ENCODE results near the gene EDDM13.
"Not testable (repeated sequence)": the region's sequence is repeated elsewhere in the genome, so short reads cannot be mapped to it uniquely, and the experiment has no call there.

EDDM13 gene

DNA sequence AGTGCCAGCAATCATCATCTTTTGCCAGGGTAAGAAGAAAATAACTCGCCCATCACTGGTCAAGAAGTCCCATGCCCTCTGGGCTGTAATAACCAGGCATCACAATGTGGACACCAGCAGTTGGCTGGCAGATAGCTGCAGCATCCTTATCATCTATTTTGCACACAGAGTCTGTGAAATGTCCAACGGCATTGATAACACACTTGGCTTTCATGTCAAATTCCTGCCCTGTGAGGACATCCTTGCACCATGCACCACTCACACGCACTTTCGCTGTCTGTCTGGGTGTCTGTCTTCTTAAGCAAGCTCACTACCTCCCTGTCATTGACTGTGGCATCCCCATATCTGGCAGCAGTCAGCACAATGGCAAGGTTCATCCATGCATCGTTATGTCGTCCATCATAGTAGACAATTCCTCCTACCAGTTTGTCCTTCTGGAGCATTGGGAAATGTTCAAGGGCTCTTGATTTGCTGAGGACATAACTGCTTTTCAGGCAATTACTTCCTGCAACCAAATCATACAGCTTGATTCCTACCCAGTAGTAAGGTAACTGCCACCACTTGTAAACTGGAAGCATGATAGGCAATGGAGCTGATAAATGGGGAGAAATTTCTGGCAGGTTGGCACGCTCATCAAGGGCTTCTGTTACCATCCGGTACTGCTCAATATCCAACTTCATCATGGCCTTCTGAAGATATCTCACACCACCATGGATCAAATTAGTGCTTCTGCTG is 48.9 kb downstream of the EDDM13 start:
- DNase-seq (ENCODE audit: low read depth) = no peak

DNA sequence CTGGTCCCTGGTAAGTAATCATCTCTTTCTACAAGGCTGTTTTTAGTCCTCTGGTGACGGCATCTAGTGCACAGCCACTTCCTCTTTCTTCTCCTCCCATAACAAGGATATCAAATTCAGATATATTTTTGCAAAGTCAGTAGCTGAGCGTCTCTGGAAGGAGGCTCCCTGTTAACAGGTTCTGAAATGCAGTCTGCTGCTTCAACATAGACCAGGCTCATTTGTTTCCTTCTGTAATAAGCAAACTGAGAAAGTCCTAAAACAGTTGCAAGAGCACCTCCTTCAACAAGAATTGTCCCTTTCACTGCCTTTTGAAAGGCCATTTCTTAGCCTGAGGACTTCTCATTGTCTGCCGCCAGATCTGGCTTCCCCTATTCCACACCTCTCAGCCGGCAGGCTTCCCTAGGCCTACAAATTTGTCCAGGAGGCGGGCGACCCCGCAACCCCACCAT is 49.5 kb downstream of the EDDM13 start:
- DNase-seq (ENCODE audit: low read depth) = no peak

DNA sequence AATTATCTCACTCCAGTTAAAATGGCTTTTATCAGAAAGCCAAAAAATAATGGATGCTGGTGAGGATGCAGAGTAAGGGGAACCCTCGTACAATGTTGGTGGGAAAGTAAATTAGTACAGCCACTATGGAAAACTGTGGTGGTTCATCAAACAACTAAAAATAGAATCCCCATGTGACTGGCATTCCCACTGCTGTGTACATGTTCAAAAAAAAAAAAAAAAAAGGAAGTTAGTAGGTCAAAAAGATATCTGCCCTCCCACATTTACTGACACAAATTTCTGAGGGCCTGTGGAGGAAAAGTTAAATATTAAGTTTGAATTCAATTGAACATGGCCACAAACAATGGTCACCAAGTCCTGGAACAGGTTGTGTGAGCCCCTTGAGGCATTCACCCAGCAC is 51.9 kb downstream of the EDDM13 start:
- DNase-seq (ENCODE audit: low read depth) = no peak

DNA sequence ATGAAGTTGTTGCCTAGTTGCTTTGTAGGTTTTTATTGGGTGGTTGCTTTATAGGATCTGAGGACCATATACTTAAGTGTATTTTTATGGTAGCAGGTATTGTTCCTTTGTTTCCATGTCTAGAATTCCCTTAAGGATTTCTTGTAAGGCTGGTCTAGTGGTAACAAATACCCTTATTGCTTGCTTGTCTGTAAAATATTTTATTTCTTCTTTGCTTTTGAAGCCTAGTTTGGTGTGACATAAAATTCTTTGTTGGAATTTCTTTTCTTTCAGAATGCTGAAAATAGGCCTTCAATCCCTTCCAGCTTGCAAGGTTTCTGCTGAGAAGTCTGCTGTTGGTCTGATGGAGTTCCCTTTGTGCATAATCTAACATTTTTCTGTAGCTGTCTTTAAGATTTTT is 60.1 kb downstream of the EDDM13 start:
- no peak for DNase-seq (ENCODE audit: low read depth)

DNA sequence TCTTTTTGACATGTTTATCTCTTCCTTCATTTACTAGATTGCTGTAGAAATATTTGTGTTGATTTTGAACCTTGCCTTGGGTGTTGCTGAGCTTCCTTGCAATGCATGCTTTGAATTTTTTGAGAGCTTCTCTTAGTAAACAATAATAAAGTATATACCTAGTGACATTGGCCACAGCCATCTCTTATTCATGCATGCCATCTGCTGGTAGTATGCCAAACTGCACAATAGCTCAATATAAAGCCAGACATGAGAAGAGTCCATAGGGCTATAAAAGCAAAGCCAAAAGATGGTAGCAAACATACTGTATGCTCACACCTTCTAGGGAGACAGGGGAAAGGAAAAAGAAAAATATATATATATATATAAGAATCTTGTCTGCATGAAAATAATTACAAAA is 61.0 kb downstream of the EDDM13 start:
- peak; percentile 15 for DNase-seq (ENCODE audit: low read depth)

DNA sequence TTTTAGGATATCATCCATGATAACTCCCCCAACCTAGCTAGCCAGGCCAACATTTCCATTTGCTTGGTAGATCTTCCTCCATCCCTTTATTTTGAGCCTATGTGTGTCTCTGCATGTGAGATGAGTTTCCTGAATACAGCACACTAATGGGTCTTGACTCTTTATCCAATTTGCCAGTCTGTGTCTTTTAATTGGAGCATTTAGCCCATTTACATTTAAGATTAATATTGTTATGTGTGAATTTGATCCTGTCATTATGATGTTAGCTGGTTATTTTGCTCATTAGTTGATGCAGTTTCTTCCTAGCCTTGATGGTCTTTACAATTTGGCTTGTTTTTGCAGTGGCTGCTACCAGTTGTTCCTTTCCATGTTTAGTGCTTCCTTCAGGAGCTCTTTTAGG is 62.8 kb downstream of the EDDM13 start:
- DNase-seq (ENCODE audit: low read depth) = not testable (repeated sequence)

DNA sequence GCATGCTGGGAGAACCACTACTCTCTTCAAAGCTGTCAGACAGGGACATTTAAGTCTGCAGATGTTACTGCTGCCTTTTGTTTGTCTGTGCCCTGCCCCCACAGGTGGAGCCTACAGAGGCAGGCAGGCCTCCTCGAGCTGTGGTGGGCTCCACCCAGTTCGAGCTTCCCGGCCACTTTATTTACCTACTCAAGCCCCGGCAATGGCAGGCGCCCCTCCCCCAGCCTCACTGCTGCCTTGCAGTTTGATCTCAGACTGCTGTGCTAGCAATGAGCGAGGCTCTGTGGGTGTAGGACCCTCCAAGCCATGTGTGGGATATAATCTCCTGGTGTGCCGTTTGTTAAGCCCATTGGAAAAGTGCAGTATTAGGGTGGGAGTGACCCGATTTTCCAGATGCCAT is 64.5 kb downstream of the EDDM13 start:
- DNase-seq (ENCODE audit: low read depth) = not testable (repeated sequence)

DNA sequence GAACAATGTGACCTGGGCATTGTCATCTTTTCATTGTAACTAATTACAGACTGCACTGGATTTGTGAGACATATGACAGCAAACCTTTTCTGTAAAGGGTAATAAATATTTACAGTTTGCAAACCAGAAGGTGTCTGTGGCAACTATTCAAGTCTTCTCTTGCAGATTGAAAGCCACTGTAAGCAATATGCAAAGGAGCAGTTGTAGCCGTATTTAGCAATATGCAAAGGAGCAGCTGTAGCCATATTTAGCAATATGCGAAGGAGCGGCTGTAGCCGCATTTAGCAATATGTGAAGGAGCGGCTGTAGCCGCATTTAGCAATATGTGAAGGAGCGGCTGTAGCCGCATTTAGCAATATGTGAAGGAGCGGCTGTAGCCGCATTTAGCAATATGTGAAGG is 66.5 kb downstream of the EDDM13 start:
- not testable (repeated sequence) for DNase-seq (ENCODE audit: low read depth)

DNA sequence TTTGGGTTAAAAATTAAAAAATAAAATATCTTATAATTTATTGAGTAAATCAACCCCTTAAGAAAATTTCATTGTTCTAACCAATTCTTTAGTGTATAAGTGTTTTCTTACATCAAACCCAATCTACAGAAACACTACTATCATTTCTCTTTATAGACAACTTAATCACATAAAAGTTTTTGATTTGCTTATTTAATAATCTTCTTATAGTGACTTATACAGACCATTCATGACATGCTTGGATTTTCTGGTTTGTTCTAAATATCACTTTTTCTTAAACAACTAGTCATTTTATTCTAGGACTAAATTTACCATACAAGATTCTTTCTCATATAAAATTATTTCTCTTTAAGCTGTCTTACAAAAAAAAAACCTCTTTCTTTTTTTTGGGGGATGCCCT is 69.4 kb downstream of the EDDM13 start:
- no peak for DNase-seq (ENCODE audit: low read depth)

DNA sequence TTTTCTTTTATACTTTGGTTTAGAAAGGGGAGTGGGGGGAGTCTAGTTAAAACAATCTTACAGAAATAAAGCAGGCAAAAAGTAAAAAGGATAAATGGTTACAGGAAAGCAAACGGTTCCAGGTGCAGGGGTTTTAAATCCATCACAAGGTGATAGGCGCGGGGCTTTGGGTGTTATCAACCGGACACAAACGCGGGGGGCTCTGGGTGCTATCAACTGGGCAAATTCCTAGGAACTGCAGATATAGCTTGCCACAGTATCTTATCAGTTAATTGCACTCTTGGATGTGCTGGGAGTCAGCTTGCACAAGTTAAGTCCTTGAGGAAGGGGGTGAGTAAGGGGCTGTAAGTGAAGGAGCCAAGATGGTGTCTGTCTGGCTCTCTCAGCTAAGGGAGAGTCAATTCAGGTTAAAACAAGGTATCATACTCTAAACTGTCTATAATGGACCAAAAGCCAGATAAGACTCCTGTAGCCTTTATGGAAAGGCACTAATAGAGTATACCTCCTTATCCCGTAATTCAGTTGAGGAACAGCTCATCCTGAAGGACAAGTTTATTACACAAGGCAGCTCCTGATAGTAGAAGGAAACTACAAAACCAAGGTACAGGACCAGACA is 74.7 kb downstream of the EDDM13 start:
- DNase-seq (ENCODE audit: low read depth) = no peak

DNA sequence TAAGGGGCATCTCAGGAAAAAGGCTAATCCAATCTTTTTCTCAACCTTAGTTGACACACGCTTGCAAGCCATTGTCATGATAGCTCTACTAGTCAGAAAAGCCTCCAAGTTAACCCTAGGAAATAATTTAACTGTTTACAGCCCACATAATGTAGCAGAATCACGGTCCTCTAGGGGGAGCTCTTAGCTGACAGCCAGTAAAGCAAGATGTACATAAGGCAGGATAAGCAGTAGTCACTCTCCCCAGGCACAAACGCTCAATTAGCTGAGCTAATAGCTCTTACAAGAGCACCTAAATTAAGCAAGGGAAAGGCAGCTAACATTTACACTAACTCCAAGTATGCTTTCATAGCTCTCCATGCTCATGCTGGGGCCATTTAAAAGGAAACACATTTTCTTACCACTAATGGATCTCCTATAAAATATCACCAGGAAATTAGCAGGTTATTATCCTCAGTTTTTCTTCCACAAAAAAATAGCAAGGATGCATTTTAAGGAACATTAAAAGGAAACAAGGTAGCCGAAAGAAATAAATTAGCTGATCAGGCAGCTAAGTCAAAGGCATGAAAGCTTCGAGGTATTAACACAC is 75.8 kb downstream of the EDDM13 start:
- no peak for DNase-seq (ENCODE audit: low read depth)

DNA sequence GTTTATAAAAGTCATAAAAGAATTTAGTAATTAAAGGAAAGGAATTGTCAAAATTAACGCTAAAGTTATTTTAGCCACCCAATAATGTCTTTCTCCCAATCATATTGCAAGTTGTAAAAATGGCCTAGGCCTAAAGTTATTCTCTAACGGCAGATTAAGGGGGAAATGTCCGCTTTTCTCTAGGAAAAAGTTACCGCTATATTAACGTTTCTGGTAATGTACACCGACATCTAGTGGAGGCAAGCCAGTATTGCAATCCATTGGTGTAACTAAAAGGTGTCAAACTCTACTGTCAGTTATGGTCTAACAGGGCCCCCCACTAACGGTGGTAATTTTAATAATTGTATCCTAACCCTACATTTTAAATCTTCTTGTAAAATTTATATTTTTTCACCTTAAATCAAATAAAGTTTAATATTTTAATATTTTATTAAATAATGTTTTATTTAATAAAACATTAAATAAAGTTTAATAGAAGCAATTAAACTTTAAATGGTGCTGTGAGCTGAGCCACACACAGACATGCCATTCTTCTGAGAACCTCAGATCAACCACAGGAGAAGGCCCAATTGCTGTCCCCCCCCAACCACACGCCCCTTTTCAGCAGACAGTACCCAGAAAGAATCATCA is 78.0 kb downstream of the EDDM13 start:
- DNase-seq (ENCODE audit: low read depth) = peak; percentile 26

DNA sequence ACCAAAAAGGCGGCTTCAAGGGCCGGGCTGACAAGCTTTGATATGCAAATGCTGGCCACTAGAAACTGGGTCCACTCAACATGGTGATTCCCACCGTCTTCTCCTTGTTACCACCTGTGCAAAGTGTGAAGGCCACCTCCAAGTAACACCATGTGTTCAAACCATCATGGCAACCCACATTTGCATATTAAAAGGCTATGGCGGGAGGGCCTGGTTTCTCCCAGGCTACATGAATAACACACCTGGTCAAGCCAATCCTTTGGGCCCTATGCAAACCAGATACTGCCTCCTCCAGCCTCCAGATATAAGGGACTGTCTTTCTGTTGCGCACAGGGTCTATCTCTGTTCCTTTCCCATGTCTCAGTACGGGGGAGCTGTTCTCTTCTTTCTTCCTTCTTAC is 78.7 kb downstream of the EDDM13 start:
- DNase-seq (ENCODE audit: low read depth) = no peak

DNA sequence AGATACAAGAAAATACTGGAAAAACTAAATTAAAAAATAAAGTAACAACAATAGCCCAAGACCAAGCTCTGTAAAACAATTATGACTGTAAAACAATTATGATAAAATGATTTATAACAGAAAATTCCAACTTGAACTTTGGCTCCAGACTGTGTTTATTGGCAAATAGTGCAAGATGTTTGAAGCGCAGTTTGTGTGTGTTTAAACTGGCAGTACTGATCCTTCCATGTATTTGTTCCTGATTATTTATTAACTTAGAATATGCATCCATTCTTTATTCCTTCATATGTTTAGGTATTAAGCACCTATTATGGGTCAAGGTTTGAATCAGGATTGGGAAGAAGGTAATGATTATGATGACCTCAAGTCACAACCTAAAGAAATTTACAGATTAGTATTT is 83.0 kb downstream of the EDDM13 start:
- no peak for DNase-seq (ENCODE audit: low read depth)

DNA sequence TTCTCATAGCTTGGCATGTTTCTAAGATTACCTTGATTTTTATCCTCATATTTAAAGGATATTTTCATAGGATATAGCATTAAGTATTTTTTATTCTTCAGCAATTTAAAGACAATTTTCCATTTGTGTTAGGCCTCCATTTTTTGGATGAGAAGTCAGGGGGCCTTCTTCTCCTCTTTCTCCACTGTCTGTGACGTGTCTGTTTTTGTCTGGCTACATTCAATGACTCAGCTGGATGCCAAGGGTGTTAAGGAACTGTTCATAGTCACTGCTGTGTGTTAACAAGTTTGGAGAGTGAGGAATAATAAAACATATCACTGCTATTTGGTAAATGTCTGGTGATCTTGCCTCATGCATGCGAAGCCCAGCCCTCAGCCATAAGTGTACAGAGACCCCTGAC is 84.4 kb downstream of the EDDM13 start:
- no peak for DNase-seq (ENCODE audit: low read depth)

Data from activated T-cell treated with anti-CD3 and anti-CD28 coated beads for 1 hour (primary cell).